GM18951 (cell line): ENCODE measurements around the gene EPHB6.

ENCODE experiments used
- POLR2A ChIP-seq: IDR thresholded peaks from 4 replicates; pipeline ENCODE4 v1.6.1; 2011; ENCODE audit warnings: mild to moderate bottlenecking; ENCODE audit not compliant: insufficient read length, insufficient read depth; ENCODE audit errors: extremely low read depth
- in situ Hi-C: fragments of 300-500 bp; cut with MboI; formaldehyde crosslinking; loops from one replicate; pipeline ENCODE4 v1.12.0; 2022; ENCODE audit warnings: low sequenced_read_pairs, mixed read lengths, inconsistent platforms; ENCODE audit not compliant: unreplicated experiment

The EPHB6 gene

DNA sequence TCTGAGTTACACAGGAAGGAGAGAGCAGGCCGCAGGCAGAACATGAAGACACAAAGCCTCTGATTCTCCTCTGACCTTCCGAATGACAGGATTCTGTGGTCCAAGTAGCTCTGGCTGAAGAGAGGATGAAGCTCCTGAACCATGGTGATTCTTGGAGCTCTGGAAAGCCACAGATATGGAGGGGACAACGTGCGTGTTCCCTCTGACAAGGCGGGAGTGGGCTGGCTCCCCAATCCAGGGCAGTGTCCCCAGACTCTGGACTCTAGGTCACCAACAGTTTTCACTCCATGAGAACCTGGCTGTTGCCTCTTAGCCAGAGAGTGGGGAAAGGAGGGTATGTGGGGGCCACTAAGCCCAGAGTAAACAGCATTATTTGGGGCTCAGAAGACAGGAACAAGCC lies 38.1 kb downstream of the EPHB6 start:
- TF ChIP-seq POLR2A = no peak
- in situ Hi-C loops = no loop called here

DNA sequence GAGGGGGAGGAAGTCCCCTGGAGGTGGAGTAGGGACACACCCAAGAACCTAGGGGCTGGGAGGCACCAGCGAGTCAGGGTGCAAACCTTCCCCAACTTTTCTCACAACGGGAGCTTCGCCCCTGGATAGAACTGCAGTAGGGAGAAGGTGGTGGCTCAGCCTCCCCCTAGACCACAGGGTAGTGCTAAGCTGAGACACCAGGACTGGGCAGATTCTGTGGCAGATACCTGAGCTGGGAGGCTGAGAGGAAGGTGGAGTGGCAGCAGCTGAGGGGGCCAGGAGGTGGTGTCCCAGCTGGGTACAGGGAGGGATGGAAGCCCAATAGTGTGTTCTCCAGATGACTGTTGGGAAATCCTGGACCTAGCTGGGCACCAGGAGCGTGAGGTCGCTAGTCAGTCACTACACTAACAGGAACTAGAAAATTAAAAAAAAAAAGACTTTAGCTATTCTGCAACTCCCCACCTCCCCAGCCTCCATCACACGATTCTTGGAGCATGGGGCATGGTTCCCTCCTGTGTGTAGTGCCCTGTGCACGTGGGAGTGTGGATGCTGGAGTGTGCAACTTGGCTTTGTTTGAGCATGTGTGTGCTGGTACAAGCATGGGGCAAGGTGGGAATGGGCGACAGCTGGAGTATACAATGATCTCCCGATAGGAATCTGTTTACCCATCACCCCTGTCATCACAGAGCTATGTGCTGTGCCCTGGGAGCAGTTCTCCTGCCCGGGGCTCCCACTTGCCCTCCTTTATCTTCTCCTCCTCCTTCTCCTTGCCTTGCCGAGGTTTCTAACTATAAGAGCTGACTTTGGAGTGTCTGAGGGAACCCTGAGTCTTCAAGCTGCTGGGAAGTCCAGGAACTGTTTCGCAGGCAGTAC lies 39.5 kb downstream of the EPHB6 start:
- in situ Hi-C loops = no loop called here
- TF ChIP-seq POLR2A = no peak

DNA sequence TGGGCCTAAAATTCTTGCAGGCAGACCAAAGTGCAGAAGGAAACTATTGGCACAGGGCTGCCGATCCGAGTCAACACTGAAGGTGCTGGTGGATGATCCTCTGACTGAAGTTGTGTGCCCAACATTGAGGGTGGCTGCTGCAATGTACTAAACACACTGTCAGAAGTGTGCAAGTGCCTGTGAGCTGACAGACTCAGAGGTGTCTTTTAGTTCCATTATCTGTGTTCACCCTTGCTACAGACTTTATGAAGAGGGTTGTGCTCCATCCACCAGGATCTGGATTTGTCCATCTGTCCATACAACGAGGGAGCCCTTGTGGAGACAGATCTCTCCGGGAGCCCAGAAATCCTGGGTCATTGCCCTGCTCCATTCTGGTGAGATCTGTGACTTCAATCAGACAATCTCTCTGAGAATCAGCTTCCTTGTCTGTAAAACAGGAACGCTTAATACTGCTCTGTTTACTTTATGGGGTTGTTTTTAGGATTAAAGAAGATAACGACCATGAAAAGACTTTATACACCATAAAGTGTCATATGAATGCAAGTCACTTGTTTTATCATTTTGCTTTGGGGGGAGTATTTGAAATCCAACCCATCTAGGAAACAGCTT lies 40.2 kb downstream of the EPHB6 start:
- no peak for TF ChIP-seq POLR2A
- in situ Hi-C loops = no loop called here

DNA sequence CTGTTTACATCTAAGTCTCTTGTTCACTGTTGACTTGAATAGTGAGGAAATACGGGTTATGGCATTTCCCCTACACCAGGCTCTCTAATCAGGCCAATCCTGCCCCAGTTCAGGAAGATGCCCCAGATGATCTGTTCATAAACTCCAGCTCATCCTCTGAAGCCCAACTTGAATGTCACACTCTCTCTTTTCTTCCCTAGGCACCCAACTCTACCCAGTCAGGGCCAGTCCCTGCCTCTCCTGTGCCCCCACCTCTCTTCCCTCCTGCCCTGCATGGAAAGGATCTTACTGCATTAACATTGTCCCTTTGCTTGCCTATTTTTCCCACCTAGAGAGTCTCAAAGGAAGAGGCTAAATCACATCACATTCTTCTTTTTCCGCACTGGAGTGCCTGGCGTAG lies 41.3 kb downstream of the EPHB6 start:
- in situ Hi-C loops = no loop called here
- TF ChIP-seq POLR2A = no peak

DNA sequence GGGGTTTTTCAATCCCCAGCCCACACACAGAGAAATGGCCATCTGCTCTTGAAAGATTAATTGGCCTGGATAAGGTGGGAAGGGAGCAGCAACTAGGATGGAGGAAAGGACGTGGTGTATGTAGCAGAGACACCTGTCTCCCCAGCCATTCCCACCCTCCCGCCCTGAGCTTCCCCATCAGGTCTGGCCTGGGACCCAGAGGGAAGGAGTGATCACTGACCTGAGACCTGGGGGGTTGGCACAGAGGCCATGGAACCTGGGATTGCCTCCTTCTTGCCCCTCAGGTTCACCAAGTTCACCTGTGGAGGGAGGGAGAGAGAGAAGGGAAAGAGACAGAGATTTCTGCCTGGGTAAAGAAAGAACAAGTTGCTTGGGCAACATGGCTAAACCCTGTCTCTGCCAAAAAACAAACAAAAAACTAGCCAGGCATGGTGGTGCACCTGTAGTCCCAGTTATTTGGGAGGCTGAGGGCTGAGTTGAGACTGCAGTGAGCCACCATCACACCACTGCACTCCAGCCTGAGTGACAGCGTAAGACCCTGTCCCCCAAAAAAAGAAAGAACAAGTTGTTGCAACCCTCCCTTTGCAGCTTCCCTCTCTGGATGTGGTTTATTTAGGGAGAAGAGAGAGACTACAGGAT lies 42.0 kb downstream of the EPHB6 start:
- no peak for TF ChIP-seq POLR2A
- in situ Hi-C loops = no loop called here

DNA sequence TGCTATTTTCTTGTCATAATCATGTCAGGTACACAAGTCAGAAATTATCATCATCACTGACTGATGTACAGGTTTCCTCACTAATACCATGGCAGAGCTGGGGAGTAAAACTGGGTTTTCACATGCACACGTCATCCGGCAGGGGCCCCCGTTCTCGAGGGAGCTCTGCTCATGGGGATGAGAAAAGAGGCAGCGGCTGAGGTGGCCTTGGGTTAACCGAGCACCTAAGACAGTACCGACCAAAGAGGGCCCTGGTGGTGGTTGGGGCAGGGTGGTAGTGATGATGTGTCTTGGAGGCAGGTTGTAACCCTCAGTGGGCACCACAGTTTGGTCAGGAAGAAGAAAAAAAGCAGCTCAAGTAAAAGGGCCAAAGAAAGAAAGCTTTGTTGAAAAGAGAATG lies 42.8 kb downstream of the EPHB6 start:
- in situ Hi-C loops = no loop called here
- no peak for TF ChIP-seq POLR2A

DNA sequence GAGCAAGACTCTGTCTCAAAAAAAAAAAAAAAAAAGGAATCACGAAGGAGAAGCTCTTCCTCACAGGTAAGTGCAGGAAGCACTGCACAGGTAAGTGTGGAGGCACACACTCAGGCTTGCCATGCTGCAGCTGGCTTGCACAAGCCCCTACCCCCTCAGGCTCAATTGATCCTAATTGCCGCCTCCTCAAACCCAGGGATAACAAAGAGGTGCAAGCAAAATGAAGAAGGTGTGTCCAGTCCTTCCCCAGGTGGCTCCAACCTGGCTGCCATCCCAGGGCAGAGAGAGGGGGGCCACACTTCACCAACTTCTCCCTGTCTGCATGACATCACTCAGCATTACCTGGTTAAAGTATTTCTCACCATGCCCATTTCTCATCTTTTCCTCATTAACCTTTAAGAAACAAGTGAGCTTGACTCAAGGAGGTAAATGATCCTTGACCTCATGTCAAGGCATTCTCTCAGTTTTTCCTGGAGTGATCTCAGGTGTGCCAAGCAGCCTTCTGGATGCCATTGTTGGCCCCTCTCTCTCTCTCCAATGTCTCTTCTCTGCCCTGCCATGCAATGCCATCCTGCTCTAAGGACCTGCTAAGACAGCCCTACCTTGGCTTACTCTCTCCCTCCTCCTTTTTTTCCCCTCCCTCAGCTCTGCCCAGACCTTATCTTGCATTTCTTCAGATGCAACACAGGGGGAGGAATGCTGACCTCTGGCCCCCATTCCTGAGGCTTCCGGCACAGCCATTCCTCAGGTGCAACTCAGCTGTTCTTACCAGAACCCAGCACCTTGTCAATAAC lies 43.7 kb downstream of the EPHB6 start:
- in situ Hi-C loops = no loop called here
- TF ChIP-seq POLR2A = no peak

DNA sequence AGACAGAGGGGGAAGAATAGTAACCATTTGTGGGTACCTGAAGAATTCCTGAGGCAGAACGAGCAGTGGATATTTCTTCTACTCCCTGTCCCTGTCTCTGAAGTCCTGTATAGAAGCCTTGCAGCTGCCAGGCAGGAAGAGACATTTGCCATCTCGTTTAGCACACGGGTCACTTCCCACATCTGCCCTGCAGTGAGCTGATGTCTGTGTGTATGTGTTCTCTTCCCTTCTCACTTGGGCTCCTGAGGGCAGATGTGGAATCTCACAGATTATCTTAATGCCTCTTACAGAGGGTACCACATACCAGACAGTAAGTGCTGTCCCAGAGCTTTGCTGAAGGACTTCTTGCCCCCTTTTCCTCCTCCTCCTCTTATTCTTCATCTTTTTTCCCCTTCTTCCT lies 44.8 kb downstream of the EPHB6 start:
- no peak for TF ChIP-seq POLR2A
- in situ Hi-C loops = no loop called here

DNA sequence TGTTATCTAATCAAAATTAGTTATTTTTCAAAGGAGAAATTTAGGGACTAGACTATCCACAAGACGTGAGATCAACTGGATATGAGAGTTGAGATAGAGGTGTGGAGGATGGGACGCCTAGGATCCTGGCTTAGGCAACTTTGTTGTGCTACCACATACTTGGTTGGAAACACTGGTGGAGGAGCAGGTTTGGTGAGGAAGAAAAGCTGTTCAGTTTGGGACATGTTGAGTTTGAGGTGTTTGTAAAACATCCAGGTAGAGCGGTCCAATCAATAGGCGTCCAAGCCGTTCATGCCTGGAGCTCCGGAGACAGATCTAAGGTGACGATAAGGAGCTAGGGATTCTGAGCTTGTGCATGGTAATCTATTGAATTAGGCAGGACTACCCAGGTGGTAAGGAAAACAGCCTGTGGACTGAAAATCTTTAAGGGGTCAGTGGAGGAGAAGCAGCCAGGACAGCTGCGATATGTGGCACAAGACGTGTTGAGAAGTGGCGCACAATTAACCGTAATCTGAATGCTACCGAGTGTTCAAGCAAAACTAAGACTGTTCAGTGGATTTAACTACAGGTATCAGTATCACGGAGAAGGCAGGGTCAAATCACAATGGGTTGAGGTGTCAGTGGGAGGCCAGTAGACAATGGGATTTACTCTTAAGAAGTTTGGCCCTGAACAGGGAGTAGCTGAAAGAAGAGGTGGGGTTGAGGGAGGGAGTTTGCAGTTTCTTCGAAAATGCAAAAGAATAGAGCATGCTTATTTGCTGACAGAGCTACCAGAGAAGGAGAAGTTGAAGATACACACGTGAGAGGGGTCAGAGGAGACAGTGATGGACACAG lies 46.8 kb downstream of the EPHB6 start:
- in situ Hi-C loops = no loop called here
- no peak for TF ChIP-seq POLR2A

DNA sequence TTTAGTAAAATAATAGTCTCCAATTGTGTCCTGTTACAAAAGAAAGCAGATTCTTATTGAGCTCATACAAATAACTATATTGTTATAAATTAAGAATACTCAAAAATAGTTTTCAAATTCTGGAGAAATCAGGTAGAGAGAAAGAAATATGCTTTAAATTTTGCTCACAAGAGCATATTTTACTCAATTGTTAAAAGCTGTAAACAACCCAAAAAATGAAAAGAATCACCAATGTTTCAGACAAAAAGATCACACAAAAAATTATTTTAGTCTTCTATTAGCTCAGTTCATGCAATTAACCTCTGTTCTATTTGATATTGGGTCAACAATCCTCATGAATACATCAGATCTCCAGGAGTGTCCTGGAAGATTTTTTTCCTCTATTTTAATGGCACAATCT lies 49.3 kb downstream of the EPHB6 start:
- in situ Hi-C loops = no loop called here
- TF ChIP-seq POLR2A = no peak

DNA sequence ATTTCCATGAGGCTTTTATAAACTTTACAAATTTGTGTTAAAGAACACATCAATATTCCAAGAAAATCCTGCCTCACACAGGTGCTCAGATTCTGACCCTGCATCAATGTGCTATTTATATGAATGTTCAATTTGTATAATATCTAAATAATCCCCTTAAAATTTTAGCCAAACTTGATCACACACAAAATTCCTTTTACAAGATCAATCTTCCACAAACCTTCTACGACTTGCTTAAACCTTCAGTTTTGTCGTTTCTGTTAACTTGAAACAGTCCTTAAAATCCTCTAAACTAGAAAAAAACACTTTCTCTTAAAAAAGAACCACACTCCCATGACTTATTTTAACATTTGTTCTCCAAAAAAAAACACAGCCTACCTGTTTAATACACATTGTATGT lies 50.9 kb downstream of the EPHB6 start:
- TF ChIP-seq POLR2A = no peak
- in situ Hi-C loops = no loop called here

DNA sequence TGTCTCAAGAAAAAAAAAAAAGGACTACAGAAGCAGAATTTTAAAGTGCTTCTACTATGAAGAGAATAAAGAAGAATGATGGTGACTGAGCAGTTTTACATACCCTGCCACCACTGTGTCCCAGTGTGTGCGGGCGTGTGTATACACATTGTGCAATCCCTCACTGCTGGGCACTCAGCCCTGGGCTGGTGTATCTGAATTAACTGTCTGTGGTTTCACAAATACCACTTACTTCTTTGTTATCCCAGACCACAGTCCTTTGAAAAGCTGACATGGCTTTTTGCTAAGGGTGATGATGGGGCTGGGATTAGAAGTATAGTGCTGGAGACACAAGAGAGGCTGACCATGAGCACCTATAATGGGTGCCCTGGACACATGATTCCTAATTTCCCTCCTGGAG lies 51.8 kb downstream of the EPHB6 start:
- in situ Hi-C loops = no loop called here
- no peak for TF ChIP-seq POLR2A

DNA sequence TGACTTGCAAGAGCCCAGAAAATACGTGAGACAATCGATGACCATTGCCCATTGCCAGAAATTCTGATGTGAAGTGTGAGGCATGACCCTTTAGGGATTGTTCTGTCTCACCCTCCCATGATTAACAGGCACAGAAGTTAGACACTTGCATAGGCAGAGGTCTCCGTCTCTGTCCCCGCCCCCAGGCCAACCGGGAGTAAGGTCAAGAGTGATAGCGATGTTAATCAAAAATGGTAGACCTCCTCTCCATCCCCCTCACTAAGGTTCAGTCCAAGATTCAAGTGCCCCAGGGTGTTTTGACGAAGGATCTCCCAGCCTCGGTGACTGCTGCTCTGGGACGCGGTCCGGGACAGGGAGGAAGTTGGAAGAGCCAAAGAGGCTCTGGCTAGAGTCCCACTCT lies 53.4 kb downstream of the EPHB6 start:
- no peak for TF ChIP-seq POLR2A
- in situ Hi-C loops = no loop called here
